GM18520 (cell line): ENCODE data around the gene PRC1.

Source experiments
- ATAC-seq: cut with Tn5 transposase; IDR thresholded peaks from one replicate; pipeline ENCODE4 v1.9.1; 2021; ENCODE audit not compliant: unreplicated experiment

PRC1 gene

GRCh38 chr15:90955624-90956273 is 38.6 kb downstream of the PRC1 start:
- ATAC-seq: no peak

DNA sequence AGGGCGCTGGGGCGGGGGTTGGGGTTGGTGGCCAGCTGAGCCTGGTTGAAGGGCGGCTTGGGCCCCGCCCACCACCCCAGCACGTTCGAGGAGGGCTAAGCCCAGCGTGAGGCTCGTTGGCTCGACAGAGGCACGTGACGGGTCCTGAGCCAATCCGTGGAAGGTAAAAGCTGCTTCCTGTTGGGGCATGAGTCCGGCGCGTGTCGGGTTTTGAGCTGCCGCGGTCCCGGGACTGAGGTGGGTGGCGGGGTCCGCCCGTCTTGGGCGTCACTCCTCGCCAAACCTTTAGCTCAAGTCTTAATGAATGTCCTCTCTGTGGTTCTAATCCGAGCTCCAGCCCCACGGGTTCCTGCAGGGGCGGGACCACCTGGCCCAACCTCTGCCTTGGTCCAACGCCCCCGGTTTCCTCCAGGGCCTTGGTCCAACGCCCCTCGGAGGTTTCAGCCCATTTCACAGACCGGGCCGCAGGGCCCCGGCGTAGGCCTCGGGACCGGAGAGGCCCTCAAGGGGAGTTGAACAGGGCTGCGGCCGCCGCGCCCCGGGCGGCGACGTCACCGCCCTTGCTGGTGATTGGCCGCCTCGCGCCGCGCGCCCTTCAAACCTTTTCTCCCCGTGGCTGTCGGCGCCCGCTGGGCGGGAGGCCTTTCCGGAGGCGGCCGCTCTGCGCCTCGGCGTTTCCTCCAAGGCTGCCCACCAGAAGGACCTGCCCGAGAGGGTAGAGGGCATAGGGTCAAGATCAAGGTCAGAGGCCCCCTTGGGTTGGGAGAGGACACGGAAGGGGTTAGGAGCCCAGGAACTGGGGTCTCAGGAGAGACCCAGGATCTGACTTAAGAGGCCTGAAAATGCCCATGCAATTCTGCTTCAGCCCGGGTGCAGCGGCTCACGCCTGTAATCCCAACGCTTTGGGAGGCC is 39.4 kb downstream of the PRC1 start, which contains the start of gene RCCD1:
Gene RCCD1 (plus strand): TSS at position 173 of the 912 bp plus-strand sequence. CDS start 1,851 bp downstream, outside the sequence.
- ATAC-seq: peak; percentile 78

- no peak for ATAC-seq
Observed at GRCh38 chr15:90953947-90954711, 40.2 kb downstream of the PRC1 start.

- ATAC-seq: no peak
Observed at GRCh38 chr15:90952901-90953677, 41.2 kb downstream of the PRC1 start.

DNA sequence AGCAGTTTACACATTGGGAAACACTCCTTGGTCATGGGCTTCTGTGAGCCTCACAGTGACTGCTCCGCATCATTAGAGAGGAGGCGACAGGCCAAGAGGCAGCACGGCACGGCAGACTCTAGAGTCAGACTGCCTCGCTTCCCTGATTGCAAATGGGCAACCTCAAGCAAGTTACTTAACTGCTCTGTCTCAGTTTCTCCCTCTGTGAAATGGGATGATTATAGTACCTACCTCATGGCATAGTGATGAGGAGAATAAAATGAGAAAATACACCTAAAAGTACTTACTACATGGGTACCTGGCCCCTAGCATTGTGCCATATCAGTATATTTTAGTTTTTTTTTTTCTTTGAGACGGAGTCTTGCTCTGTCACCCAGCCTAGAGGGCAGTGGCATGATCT is 43.7 kb downstream of the PRC1 start:
- no peak for ATAC-seq

DNA sequence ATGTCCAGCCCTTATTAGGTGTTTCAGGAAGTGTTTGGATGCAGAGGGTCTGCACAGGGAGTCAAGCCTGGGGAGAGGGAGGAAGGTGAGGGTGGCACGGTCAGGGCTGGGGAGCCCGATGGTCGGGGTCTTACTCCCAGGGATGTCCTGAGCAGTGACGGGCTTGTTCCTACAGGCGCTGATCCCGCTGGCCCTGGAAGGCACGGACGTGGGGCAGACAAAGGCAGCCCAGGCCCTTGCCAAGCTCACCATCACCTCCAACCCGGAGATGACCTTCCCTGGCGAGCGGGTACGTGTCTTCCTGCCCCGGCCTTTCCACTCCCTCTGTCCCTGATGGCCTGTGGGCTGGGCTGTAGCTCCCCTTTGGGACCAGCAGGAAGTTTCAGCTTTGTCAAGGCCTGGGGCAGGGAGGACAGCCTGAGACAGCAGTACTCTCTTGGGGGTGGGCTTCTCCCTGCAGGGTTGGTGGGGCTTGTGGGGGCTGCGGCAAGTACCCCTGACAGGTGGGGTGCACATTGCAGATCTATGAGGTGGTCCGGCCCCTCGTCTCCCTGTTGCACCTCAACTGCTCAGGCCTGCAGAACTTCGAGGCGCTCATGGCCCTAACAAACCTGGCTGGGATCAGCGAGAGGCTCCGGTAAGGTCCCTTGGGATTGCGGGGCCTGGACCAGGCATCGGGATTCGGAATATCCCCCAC is 44.2 kb downstream of the PRC1 start:
- ATAC-seq: no peak

- ATAC-seq: no peak
Observed at GRCh38 chr15:90948506-90948905, 45.8 kb downstream of the PRC1 start.

- no peak for ATAC-seq
Observed at GRCh38 chr15:90947577-90948357, 46.6 kb downstream of the PRC1 start.

- ATAC-seq: no peak
Observed at GRCh38 chr15:90946941-90947576, 47.3 kb downstream of the PRC1 start.

- no peak for ATAC-seq
Observed at GRCh38 chr15:90946538-90946937, 47.8 kb downstream of the PRC1 start.

DNA sequence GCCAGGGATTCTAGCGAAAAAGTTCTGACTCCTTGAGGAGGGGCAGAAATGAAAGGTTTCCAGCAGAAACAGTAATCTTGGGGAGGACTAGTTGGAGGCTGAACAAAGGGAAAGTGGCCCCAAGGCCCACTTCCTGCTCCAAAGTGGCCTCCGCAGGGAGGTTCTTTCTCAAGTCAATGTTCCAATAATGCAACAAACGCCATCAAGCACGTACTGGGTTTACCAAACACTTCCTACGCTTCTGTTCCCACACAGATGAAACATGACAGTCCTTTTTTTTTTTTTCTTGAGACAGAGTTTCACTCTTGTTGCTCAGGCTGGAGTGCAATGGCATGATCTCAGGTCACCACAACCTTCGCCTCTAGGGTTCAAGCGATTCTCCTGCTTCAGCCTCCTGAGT is 49.2 kb downstream of the PRC1 start:
- no peak for ATAC-seq

DNA sequence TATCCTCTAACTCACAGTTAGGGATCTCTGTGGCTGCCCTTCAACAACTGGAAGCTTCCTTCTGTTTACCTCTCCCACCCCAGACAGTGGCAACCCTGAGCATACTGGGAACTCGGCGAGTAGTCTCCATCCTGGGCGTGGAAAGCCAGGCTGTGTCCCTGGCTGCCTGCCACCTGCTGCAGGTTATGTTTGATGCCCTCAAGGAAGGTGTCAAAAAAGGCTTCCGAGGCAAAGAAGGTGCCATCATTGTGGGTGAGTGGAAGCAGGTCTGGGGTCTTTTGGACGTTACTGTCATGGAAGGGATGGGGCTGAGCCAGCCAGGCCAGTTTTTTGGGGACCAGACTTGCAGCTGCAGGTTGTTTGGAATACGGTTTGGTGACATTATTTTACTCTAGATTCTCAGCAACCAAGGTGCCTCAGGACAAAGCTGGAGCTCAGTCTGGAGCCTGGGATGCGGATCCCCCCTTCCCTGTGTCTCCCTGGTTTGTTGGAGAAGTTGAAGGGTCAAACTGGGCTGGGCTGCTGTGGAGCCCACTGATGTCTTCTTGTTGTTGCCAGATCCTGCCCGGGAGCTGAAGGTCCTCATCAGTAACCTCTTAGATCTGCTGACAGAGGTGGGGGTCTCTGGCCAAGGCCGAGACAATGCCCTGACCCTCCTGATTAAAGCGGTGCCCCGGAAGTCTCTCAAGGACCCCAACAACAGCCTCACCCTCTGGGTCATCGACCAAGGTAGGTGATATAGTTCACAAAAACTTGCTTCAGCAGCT is 51.8 kb downstream of the PRC1 start:
- no peak for ATAC-seq

GRCh38 chr15:90941038-90941437 is 53.3 kb downstream of the PRC1 start:
- ATAC-seq: no peak

- no peak for ATAC-seq
Observed at GRCh38 chr15:90939756-90940155, 54.6 kb downstream of the PRC1 start.

GRCh38 chr15:90938261-90938660 is 56.1 kb downstream of the PRC1 start:
- no peak for ATAC-seq

- no peak for ATAC-seq
Observed at GRCh38 chr15:90936823-90937222, 57.5 kb downstream of the PRC1 start.

GRCh38 chr15:90934949-90935751 is 59.2 kb downstream of the PRC1 start, which contains the start of gene UNC45A:
UNC45A (plus strand) TSS chr15:90935285; CDS start chr15:90935325, 40 bp downstream.
- peak; percentile 39 for ATAC-seq
